GM12878 (cell line): Measurements from ENCODE around the gene TBCD.

Experiments used
- CBFB ChIP-seq: IDR thresholded peaks from 2 replicates; pipeline ENCODE4 v1.6.1; 2016; ENCODE audit warnings: antibody characterized with exemption, low read depth
- CEBPB ChIP-seq, 2 experiments: fragments of 150-350 bp in 1 of 2; IDR thresholded peaks; 2 replicates each; pipeline ENCODE4 v1.6.1; 2012 to 2014; ENCODE audit warnings: low read depth in 2 of 2, low read length in 2 of 2, borderline replicate concordance in 1 of 2, inconsistent platforms in 1 of 2
- CTCF ChIP-seq, 3 experiments: IDR thresholded peaks in 2 of 3; conservative IDR thresholded peaks in 1 of 3; 2 replicates each; pipeline ENCODE4 v1.5.1; 2011; ENCODE audit warnings: low read depth in 3 of 3, low read length in 3 of 3, mild to moderate bottlenecking in 3 of 3, control low read depth in 2 of 3, moderate library complexity in 2 of 3, inconsistent platforms in 1 of 3, mixed read lengths in 1 of 3; ENCODE audit not compliant: control insufficient read depth in 2 of 3, insufficient read depth in 1 of 3; ENCODE audit errors: extremely low read depth in 1 of 3
- EZH2 ChIP-seq: IDR thresholded peaks from 2 replicates; pipeline ENCODE4 v1.6.1; 2012; ENCODE audit warnings: low read depth, mild to moderate bottlenecking, control low read depth, inconsistent platforms, low read length, borderline replicate concordance; ENCODE audit not compliant: control insufficient read depth
- JUNB ChIP-seq: IDR thresholded peaks from 2 replicates; pipeline ENCODE4 v1.6.1; 2016; ENCODE audit warnings: antibody characterized with exemption, mild to moderate bottlenecking
- KDM1A ChIP-seq: fragments of 200-600 bp; sonication (generic); IDR thresholded peaks from 2 replicates; pipeline ENCODE4 v1.6.1; 2016; ENCODE audit warnings: borderline replicate concordance
- POLR2A ChIP-seq: IDR thresholded peaks from 2 replicates; pipeline ENCODE4 v1.6.1; 2011; ENCODE audit warnings: low read depth, mild to moderate bottlenecking, low read length
- POLR2AphosphoS5 ChIP-seq: IDR thresholded peaks from 2 replicates; pipeline ENCODE4 v1.6.1; 2011; ENCODE audit warnings: mild to moderate bottlenecking, low read length, inconsistent platforms
- RCOR1 ChIP-seq: conservative IDR thresholded peaks from 2 replicates; pipeline ENCODE4 v1.6.1; 2012; ENCODE audit warnings: low read depth, low read length, improper control_type of control experiment
- SMC3 ChIP-seq: IDR thresholded peaks from 2 replicates; pipeline ENCODE4 v1.6.1; 2011; ENCODE audit warnings: low read length, improper control_type of control experiment, borderline replicate concordance
- SRF ChIP-seq, 2 experiments: IDR thresholded peaks; 2 replicates each; pipeline ENCODE4 v1.6.1; 2011; ENCODE audit warnings: low read depth in 2 of 2, low read length in 2 of 2, mild to moderate bottlenecking in 1 of 2, moderate library complexity in 1 of 2
- ZBTB33 ChIP-seq: fragments of 450-650 bp; IDR thresholded peaks from 2 replicates; pipeline ENCODE4 v1.6.1; 2017; ENCODE audit warnings: mild to moderate bottlenecking
- ZNF274 ChIP-seq: IDR thresholded peaks from one replicate; pipeline ENCODE4 v1.8.0; 2011; ENCODE audit not compliant: insufficient read length, insufficient read depth

GRCh38 chr17:82947051-82947991 lies 195.5 kb downstream of the TBCD start:
- TF ChIP-seq CBFB (no peak), KDM1A (no peak), CTCF (IDR thresholded peaks at IDR 0.05 in 2 of 3, conservative IDR thresholded peaks at IDR 0.05 in 1 of 3; ENCODE audit: control insufficient read depth in 2 of 3, extremely low read depth in 1 of 3, insufficient read depth in 1 of 3, low read depth in 3 of 3, low read length in 3 of 3) (no peak), POLR2A (no peak; the same call in 1 of the 2 replicates), ZNF274 (no peak), SRF (IDR thresholded peaks at IDR 0.05; ENCODE audit: low read depth in 2 of 2, low read length in 2 of 2) (no peak), POLR2AphosphoS5 (no peak), ZBTB33 (no peak), RCOR1 (no peak), JUNB (no peak), SMC3 (no peak), EZH2 (no peak), CEBPB (IDR thresholded peaks at IDR 0.05; ENCODE audit: borderline replicate concordance in 1 of 2, low read depth in 2 of 2, low read length in 2 of 2) (no peak)
